Lung microvascular endothelial cell (primary cell): ENCODE data around the gene ZNF311. TPM values are rescaled to one million over a fixed set of nuclear protein-coding genes. Genes with fewer than 3 reads are reported as not detected.

Experiments
- DNase-seq, 2 donors: peaks; one replicate each; pipeline versions ENCODE4 v3.0.0 to v3.0.0-alpha.2; 2010; ENCODE audit warnings: low read depth in 2 of 2
- total RNA-seq: library from RNA; depleted of rRNA; stranded (reverse); fragments of >200 nt; gene quantifications from 2 replicates; pipeline ENCODE4 v1.2.1, GENCODE V29; 2014

Gene ZNF311
- under 0.01 and 0.22 TPM in 2 replicates for total RNA-seq

- DNase-seq = peak in 1 of 2 donors; percentile 67
These were observed at the start of gene ZNF311 for GRCh38 chr6:29005183-29005885. TSS of gene ZNF311 (minus strand) at chr6:29005315. CDS start at chr6:29003954, 1,361 bp downstream.

- no peak for DNase-seq
These were observed 46.6 kb upstream of the ZNF311 start for GRCh38 chr6:29051680-29052079.

GRCh38 chr6:29045075-29045474 is 40.0 kb upstream of the ZNF311 start, which contains the start of gene OR2W1:
TSS of gene OR2W1 (minus strand) at chr6:29045175. CDS start at chr6:29045175, 0 bp downstream.
- no peak for DNase-seq

- DNase-seq = no peak
These were observed 30.8 kb upstream of the ZNF311 start for GRCh38 chr6:29035951-29036350.

GRCh38 chr6:29028821-29029220 is 23.7 kb upstream of the ZNF311 start:
- no peak for DNase-seq

GRCh38 chr6:29025927-29026585 is 20.9 kb upstream of the ZNF311 start:
- DNase-seq = no peak

GRCh38 chr6:29021434-29021833 is 16.3 kb upstream of the ZNF311 start:
- no peak for DNase-seq

GRCh38 chr6:29019629-29020028 is 14.5 kb upstream of the ZNF311 start:
- no peak for DNase-seq

- DNase-seq = no peak
These were observed 12.3 kb upstream of the ZNF311 start for GRCh38 chr6:29017428-29017802.

GRCh38 chr6:29016559-29017427 is 11.7 kb upstream of the ZNF311 start:
- peak; percentile 81 to 82 for DNase-seq

- peak; percentile 25 to 29 for DNase-seq
These were observed 9.9 kb upstream of the ZNF311 start for GRCh38 chr6:29014729-29015608.

GRCh38 chr6:29011276-29011734 is 6.2 kb upstream of the ZNF311 start:
- peak; percentile 39 to 60 for DNase-seq

GRCh38 chr6:29009358-29009757 is 4.2 kb upstream of the ZNF311 start:
- no peak for DNase-seq

GRCh38 chr6:29008089-29008488 is 3.0 kb upstream of the ZNF311 start:
- DNase-seq = no peak

- no peak for DNase-seq
These were observed 8.1 kb downstream of the ZNF311 start for GRCh38 chr6:28996844-28997510.

- DNase-seq = no peak
These were observed 9.9 kb downstream of the ZNF311 start for GRCh38 chr6:28995093-28995650.

- peak; percentile 85 to 86 for DNase-seq
These were observed 16.4 kb downstream of the ZNF311 start for GRCh38 chr6:28988536-28989311.

- peak; percentile 96 to 97 for DNase-seq
These were observed 19.5 kb downstream of the ZNF311 start for GRCh38 chr6:28985462-28986164.

GRCh38 chr6:28983838-28984237 is 21.3 kb downstream of the ZNF311 start:
- DNase-seq = no peak
